ENCODE measurements around the gene CRIP1. TPM values are rescaled to one million over a fixed set of nuclear protein-coding genes. Genes with fewer than 3 reads are reported as not detected.

CRIP1 gene
- total RNA-seq, 1 donor from 2014 or later, result 65.9 TPM

- Histone ChIP-seq H3K36me3 (no peaks in the 10 kb centered on the region), H3K9me3 (replicated peaks) (no peaks in the 10 kb centered on the region), H3K4me3 (no peak overlapping the region), H3K4me1 (no peaks in the 10 kb centered on the region), H3K27me3 (ENCODE audit: low read depth) (peaks cover 60% of the 10 kb centered on the region), H3K27ac (replicated peaks) (no peak overlapping the region)
- intact Hi-C loops (cut with micrococcal nuclease), result no loop called here
- no peak for TF ChIP-seq CTCF (IDR thresholded peaks at IDR 0.05; ENCODE audit: borderline replicate concordance)
- DNase-seq, result no peak
These were observed 21.4 kb downstream of the CRIP1 start for GRCh38 chr14:105508069-105508468.

GRCh38 chr14:105508601-105509000, 21.9 kb downstream of the CRIP1 start:
- peaks cover 65% of the 10 kb centered on the region for H3K27me3 ChIP-seq (ENCODE audit: low read depth)
- no peak for DNase-seq
- intact Hi-C loops (cut with micrococcal nuclease), result no loop called here

GRCh38 chr14:105517096-105517495, 30.4 kb downstream of the CRIP1 start:
- intact Hi-C loops (cut with micrococcal nuclease), result no loop called here
- H3K4me1 ChIP-seq, result no peaks in the 10 kb centered on the region
- H3K9me3 ChIP-seq (replicated peaks), result no peaks in the 10 kb centered on the region
- H3K27ac ChIP-seq (replicated peaks), result no peak overlapping the region
- H3K36me3 ChIP-seq, result no peaks in the 10 kb centered on the region
- no peak for TF ChIP-seq CTCF (IDR thresholded peaks at IDR 0.05; ENCODE audit: borderline replicate concordance)
- H3K27me3 ChIP-seq (ENCODE audit: low read depth), result peaks cover 61% of the 10 kb centered on the region
- DNase-seq, result no peak
- H3K4me3 ChIP-seq, result no peak overlapping the region

More at GRCh38 chr14:105508601-105509000, 21.9 kb downstream of the CRIP1 start:
- Histone ChIP-seq H3K9me3 (replicated peaks) (no peaks in the 10 kb centered on the region), H3K27ac (replicated peaks) (no peak overlapping the region), H3K4me3 (no peak overlapping the region), H3K36me3 (no peaks in the 10 kb centered on the region), H3K4me1 (no peaks in the 10 kb centered on the region)
- no peak for TF ChIP-seq CTCF (IDR thresholded peaks at IDR 0.05; ENCODE audit: borderline replicate concordance)

GRCh38 chr14:105519946-105520698, 33.4 kb downstream of the CRIP1 start:
- H3K27me3 ChIP-seq (ENCODE audit: low read depth), result peaks cover 42% of the 10 kb centered on the region
- TF ChIP-seq CTCF (IDR thresholded peaks at IDR 0.05; ENCODE audit: borderline replicate concordance), result no peak
- intact Hi-C loops (cut with micrococcal nuclease), result no loop called here
- DNase-seq, result no peak
- H3K9me3 ChIP-seq (replicated peaks), result no peaks in the 10 kb centered on the region
- H3K27ac ChIP-seq (replicated peaks), result no peak overlapping the region
- no peaks in the 10 kb centered on the region for H3K36me3 ChIP-seq
- no peaks in the 10 kb centered on the region for H3K4me1 ChIP-seq
- H3K4me3 ChIP-seq, result no peak overlapping the region

GRCh38 chr14:105525326-105525725, 38.6 kb downstream of the CRIP1 start:
- H3K4me3 ChIP-seq, result no peak overlapping the region
- intact Hi-C loops (cut with micrococcal nuclease), result no loop called here
- no peaks in the 10 kb centered on the region for H3K36me3 ChIP-seq
- H3K4me1 ChIP-seq, result peaks cover 41% of the 10 kb centered on the region
- H3K27me3 ChIP-seq (ENCODE audit: low read depth), result peaks cover 41% of the 10 kb centered on the region
- no peak overlapping the region for H3K27ac ChIP-seq (replicated peaks)
- DNase-seq, result no peak
- H3K9me3 ChIP-seq (replicated peaks), result no peaks in the 10 kb centered on the region
- no peak for TF ChIP-seq CTCF (IDR thresholded peaks at IDR 0.05; ENCODE audit: borderline replicate concordance)
